DLD1 (cell line): Measurements from ENCODE around the gene NELL2.
"Not testable (repeated sequence)": the region's sequence is repeated elsewhere in the genome, so short reads cannot be mapped to it uniquely, and the experiment has no call there.

ENCODE experiments used
- in situ Hi-C: cut with HindIII; loops from 2 replicates; pipeline ENCODE4 v1.10.0; 2017; ENCODE audit warnings: low sequenced_read_pairs

NELL2 gene

GRCh38 chr12:44697511-44697910 is 178.6 kb downstream of the NELL2 start:
- in situ Hi-C loops = no loop called here

- in situ Hi-C loops = no loop called here
Measured at GRCh38 chr12:44696542-44696941, 179.6 kb downstream of the NELL2 start.

- in situ Hi-C loops = no loop called here
Measured at GRCh38 chr12:44694017-44694416, 182.1 kb downstream of the NELL2 start.

GRCh38 chr12:44689587-44689986 is 186.5 kb downstream of the NELL2 start:
- in situ Hi-C loops = no loop called here

GRCh38 chr12:44686821-44687432 is 189.2 kb downstream of the NELL2 start:
- in situ Hi-C loops = not testable (repeated sequence)

- in situ Hi-C loops = no loop called here
Measured at GRCh38 chr12:44677724-44678123, 198.4 kb downstream of the NELL2 start.

- in situ Hi-C loops = no loop called here
Measured at GRCh38 chr12:44674875-44675274, 201.2 kb downstream of the NELL2 start.

GRCh38 chr12:44673811-44674210 is 202.3 kb downstream of the NELL2 start:
- in situ Hi-C loops = no loop called here

- in situ Hi-C loops = no loop called here
Measured at GRCh38 chr12:44672042-44672441, 204.1 kb downstream of the NELL2 start.

- in situ Hi-C loops = no loop called here
Measured at GRCh38 chr12:44668443-44668842, 207.7 kb downstream of the NELL2 start.

GRCh38 chr12:44667461-44667860 is 208.7 kb downstream of the NELL2 start:
- in situ Hi-C loops = no loop called here

GRCh38 chr12:44663291-44663690 is 212.8 kb downstream of the NELL2 start:
- in situ Hi-C loops = no loop called here

GRCh38 chr12:44655846-44656245 is 220.3 kb downstream of the NELL2 start:
- in situ Hi-C loops = no loop called here

GRCh38 chr12:44654646-44655639 is 221.2 kb downstream of the NELL2 start:
- in situ Hi-C loops = no loop called here

GRCh38 chr12:44653861-44654527 is 222.1 kb downstream of the NELL2 start:
- in situ Hi-C loops = no loop called here

GRCh38 chr12:44649693-44650092 is 226.4 kb downstream of the NELL2 start:
- in situ Hi-C loops = no loop called here

GRCh38 chr12:44647917-44648690 is 228.0 kb downstream of the NELL2 start:
- in situ Hi-C loops = no loop called here

- in situ Hi-C loops = no loop called here
Measured at GRCh38 chr12:44640427-44641190, 235.5 kb downstream of the NELL2 start.

- in situ Hi-C loops = no loop called here
Measured at GRCh38 chr12:44637875-44638274, 238.2 kb downstream of the NELL2 start.

- in situ Hi-C loops = no loop called here
Measured at GRCh38 chr12:44628180-44628579, 247.9 kb downstream of the NELL2 start.
